ENCODE results near the gene CNTNAP2. TPM values are rescaled to one million over a fixed set of nuclear protein-coding genes. Genes with fewer than 3 reads are reported as not detected.
A peak's percentile ranks its signal among the peaks of the same experiment; 100 is the strongest.

CNTNAP2 gene
- total and polyA plus RNA-seq, 9 donors = 0.24 to 7.0 (median 1.5) TPM

GRCh38 chr7:146331369-146331768, 214.8 kb downstream of the CNTNAP2 start:
- TF ChIP-seq EP300 (IDR thresholded peaks at IDR 0.05) (no peak), POLR2A (IDR thresholded peaks at IDR 0.05) (no peak)
- TF ChIP-seq, protein P1, sequence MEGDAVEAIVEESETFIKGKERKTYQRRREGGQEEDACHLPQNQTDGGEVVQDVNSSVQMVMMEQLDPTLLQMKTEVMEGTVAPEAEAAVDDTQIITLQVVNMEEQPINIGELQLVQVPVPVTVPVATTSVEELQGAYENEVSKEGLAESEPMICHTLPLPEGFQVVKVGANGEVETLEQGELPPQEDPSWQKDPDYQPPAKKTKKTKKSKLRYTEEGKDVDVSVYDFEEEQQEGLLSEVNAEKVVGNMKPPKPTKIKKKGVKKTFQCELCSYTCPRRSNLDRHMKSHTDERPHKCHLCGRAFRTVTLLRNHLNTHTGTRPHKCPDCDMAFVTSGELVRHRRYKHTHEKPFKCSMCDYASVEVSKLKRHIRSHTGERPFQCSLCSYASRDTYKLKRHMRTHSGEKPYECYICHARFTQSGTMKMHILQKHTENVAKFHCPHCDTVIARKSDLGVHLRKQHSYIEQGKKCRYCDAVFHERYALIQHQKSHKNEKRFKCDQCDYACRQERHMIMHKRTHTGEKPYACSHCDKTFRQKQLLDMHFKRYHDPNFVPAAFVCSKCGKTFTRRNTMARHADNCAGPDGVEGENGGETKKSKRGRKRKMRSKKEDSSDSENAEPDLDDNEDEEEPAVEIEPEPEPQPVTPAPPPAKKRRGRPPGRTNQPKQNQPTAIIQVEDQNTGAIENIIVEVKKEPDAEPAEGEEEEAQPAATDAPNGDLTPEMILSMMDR (IDR thresholded peaks at IDR 0.05) = no peak
- Histone ChIP-seq H3K27ac (no peak overlapping the region), H3K4me1 (ENCODE audit: insufficient read depth) (no peaks in the 10 kb centered on the region), H3K27me3 (no peaks in the 10 kb centered on the region), H3K9me3 (no peaks in the 10 kb centered on the region), H3K36me3 (no peaks in the 10 kb centered on the region), H3K4me3 (no peak overlapping the region)
- intact Hi-C loops (cut with DNase I) = no loop called here
- no peak for DNase-seq
- WGBS, 3 donors = 44 to 61% (median 48%) methylated on average over 1 of the region's 1 CpG

DNA sequence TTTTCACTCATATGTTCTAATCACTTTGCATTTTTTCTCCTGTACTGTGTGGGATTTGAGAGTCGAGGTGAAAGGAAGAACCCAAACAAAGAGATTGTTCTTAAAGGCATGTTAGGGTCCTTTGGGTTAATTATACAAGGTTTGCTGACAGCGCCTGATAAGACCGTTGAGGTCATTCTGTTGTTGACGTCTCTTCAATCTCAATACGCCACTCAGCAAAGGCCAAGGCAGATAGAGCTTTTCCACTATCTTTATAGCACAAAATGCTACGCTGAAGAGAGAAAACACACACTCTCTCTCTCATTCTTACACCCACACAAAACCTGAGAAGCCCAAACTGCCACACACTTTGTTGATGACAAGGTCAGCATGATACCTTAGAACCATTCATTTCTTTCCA, 228.7 kb downstream of the CNTNAP2 start:
- no peaks in the 10 kb centered on the region for H3K36me3 ChIP-seq
- DNase-seq = no peak
- no peaks in the 10 kb centered on the region for H3K27me3 ChIP-seq
- H3K27ac ChIP-seq = peak overlapping the region in 1 of 2 donors; percentile 2
- peaks cover 3% of the 10 kb centered on the region for H3K4me1 ChIP-seq (ENCODE audit: insufficient read depth)
- TF ChIP-seq EP300 (IDR thresholded peaks at IDR 0.05) (no peak), POLR2A (IDR thresholded peaks at IDR 0.05) (no peak)
- TF ChIP-seq, protein P1 (IDR thresholded peaks at IDR 0.05) = no peak
- intact Hi-C loops (cut with DNase I) = no loop called here
- no peak overlapping the region for H3K4me3 ChIP-seq
- no peaks in the 10 kb centered on the region for H3K9me3 ChIP-seq
- 4 to 20% (median 7%) methylated on average over 6 of the region's 6 CpGs for WGBS, 3 donors

GRCh38 chr7:146346096-146346495, 229.5 kb downstream of the CNTNAP2 start:
- H3K27ac ChIP-seq = peak overlapping the region in 1 of 2 donors; percentile 2
- H3K36me3 ChIP-seq = no peaks in the 10 kb centered on the region
- no peaks in the 10 kb centered on the region for H3K27me3 ChIP-seq
- H3K4me3 ChIP-seq = no peak overlapping the region
- no peaks in the 10 kb centered on the region for H3K9me3 ChIP-seq
- H3K4me1 ChIP-seq (ENCODE audit: insufficient read depth) = peaks cover 3% of the 10 kb centered on the region
- TF ChIP-seq POLR2A (IDR thresholded peaks at IDR 0.05) (no peak), EP300 (IDR thresholded peaks at IDR 0.05) (no peak)
- TF ChIP-seq, protein P1 (IDR thresholded peaks at IDR 0.05) = no peak
- no peak for DNase-seq
- 88 to 91% (median 90%) methylated on average over 5 of the region's 5 CpGs for WGBS, 3 donors
- intact Hi-C loops (cut with DNase I) = no loop called here

DNA sequence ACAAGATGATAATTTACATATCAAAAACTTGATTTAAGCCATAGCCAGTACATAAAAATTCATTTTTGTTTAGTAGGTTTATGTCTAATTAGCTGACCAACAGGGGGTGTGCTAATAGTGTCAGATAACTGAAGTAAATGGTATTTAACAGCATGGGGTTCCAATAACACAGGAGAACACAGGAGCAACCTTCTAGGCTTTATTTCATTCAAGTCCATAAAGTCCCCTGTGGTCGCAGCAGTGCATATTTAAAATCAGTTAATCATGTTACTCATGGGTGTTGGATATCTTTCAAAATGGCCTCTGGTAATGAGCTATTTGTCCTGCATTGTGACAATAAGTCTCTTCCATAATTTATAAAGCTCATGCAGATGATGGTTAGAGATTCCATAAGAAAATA, 238.6 kb downstream of the CNTNAP2 start:
- Histone ChIP-seq H3K4me1 (ENCODE audit: insufficient read depth) (no peaks in the 10 kb centered on the region), H3K9me3 (no peaks in the 10 kb centered on the region), H3K4me3 (no peak overlapping the region), H3K27me3 (no peaks in the 10 kb centered on the region), H3K27ac (no peak overlapping the region), H3K36me3 (no peaks in the 10 kb centered on the region)
- intact Hi-C loops (cut with DNase I) = no loop called here
- DNase-seq = no peak
- TF ChIP-seq, protein P1 (IDR thresholded peaks at IDR 0.05) = no peak
- no peak for TF ChIP-seq POLR2A (IDR thresholded peaks at IDR 0.05)
- WGBS, 3 donors = 93 to 94% (median 93%) methylated on average over 1 of the region's 1 CpG
